ENCODE measurements around the gene VASH2. TPM values are rescaled to one million over a fixed set of nuclear protein-coding genes. Genes with fewer than 3 reads are reported as not detected.
"Not testable (repeated sequence)": the region's sequence is repeated elsewhere in the genome, so short reads cannot be mapped to it uniquely, and the experiment has no call there.

Gene VASH2
- total and polyA plus RNA-seq, 12 donors: 0.37 to 1.2 (median 0.73) TPM

- 79 to 88% methylated on average over 2 of the region's 3 CpGs for WGBS, 2 donors
- Histone ChIP-seq H3K4me3 (no peak overlapping the region), H3K36me3 (no peaks in the 10 kb centered on the region), H3K9me3 (peaks cover 0 to 7% (median 0%) of the 10 kb centered on the region in 11 donors), H3K27ac (no peak overlapping the region), H3K27me3 (peaks cover 0 to 7% (median 0%) of the 10 kb centered on the region in 7 donors), H3K4me1 (no peaks in the 10 kb centered on the region)
- no peak for DNase-seq
- intact Hi-C loops (cut with DNase I): no loop called here
- ATAC-seq: no peak
- no peak for TF ChIP-seq CTCF (IDR thresholded peaks at IDR 0.05)
Observed at GRCh38 chr1:212908971-212909370, 41.4 kb upstream of the VASH2 start.

- Histone ChIP-seq H3K4me1 (no peaks in the 10 kb centered on the region), H3K27me3 (peaks cover 0 to 7% (median 1%) of the 10 kb centered on the region in 7 donors), H3K36me3 (no peaks in the 10 kb centered on the region), H3K4me3 (no peak overlapping the region), H3K9me3 (peaks cover 0 to 7% (median 0%) of the 10 kb centered on the region in 11 donors), H3K27ac (no peak overlapping the region)
- TF ChIP-seq CTCF (IDR thresholded peaks at IDR 0.05): no peak
- 92 to 98% methylated on average over 3 of the region's 3 CpGs for WGBS, 2 donors
- ATAC-seq: no peak
- DNase-seq: no peak
- intact Hi-C loops (cut with DNase I): no loop called here
Observed at GRCh38 chr1:212909652-212910063, 40.7 kb upstream of the VASH2 start.

- H3K4me1 ChIP-seq; H3K9me3 ChIP-seq; H3K27ac ChIP-seq; DNase-seq; intact Hi-C loops (cut with DNase I); ATAC-seq; H3K27me3 ChIP-seq; H3K4me3 ChIP-seq; H3K36me3 ChIP-seq: not testable (repeated sequence)
- 64 to 75% methylated on average over 8 of the region's 10 CpGs for WGBS, 2 donors
Observed at GRCh38 chr1:212910213-212910612, 40.1 kb upstream of the VASH2 start.

- H3K36me3 ChIP-seq; H3K9me3 ChIP-seq; H3K4me3 ChIP-seq; DNase-seq; intact Hi-C loops (cut with DNase I); ATAC-seq; H3K27ac ChIP-seq: not testable (repeated sequence)
- H3K4me1 ChIP-seq: peaks cover 0 to 16% (median 3%) of the 10 kb centered on the region in 9 donors
- 79 to 84% methylated on average over 3 of the region's 3 CpGs for WGBS, 2 donors
- peaks cover 0 to 22% (median 2%) of the 10 kb centered on the region in 7 donors for H3K27me3 ChIP-seq
Observed at GRCh38 chr1:212913638-212914037, 36.7 kb upstream of the VASH2 start.

GRCh38 chr1:212914110-212914509, 36.2 kb upstream of the VASH2 start:
- peaks cover 0 to 22% (median 6%) of the 10 kb centered on the region in 7 donors for H3K27me3 ChIP-seq
- ATAC-seq; H3K4me3 ChIP-seq; H3K36me3 ChIP-seq; H3K9me3 ChIP-seq; H3K27ac ChIP-seq; DNase-seq; intact Hi-C loops (cut with DNase I): not testable (repeated sequence)
- WGBS, 2 donors: 81 to 85% methylated on average over 3 to 4 of the region's 5 CpGs
- H3K4me1 ChIP-seq: peaks cover 0 to 16% (median 3%) of the 10 kb centered on the region in 9 donors

- Histone ChIP-seq H3K36me3 (no peaks in the 10 kb centered on the region), H3K9me3 (no peaks in the 10 kb centered on the region), H3K27ac (no peak overlapping the region), H3K27me3 (peaks cover 0 to 19% (median 6%) of the 10 kb centered on the region in 7 donors), H3K4me1 (peaks cover 0 to 16% (median 3%) of the 10 kb centered on the region in 9 donors), H3K4me3 (no peak overlapping the region)
- ATAC-seq (no peak), DNase-seq (no peak)
- TF ChIP-seq CTCF (IDR thresholded peaks at IDR 0.05): no peak
- 63 to 68% methylated on average over 3 of the region's 3 CpGs for WGBS, 2 donors
- intact Hi-C loops (cut with DNase I): no loop called here
Observed at GRCh38 chr1:212914789-212915188, 35.6 kb upstream of the VASH2 start.

Data from heart right ventricle (tissue), 16 donors.